ENCODE results near the gene ZNF276.

- TF ChIP-seq CTCF (IDR thresholded peaks at IDR 0.05), result no peak
- no peak for TF ChIP-seq POLR2AphosphoS5 (IDR thresholded peaks at IDR 0.05; ENCODE audit: low read depth, low read length)
- no peak for TF ChIP-seq REST (IDR thresholded peaks at IDR 0.05; ENCODE audit: insufficient read depth in 1 of 2, low read depth in 2 of 2, low read length in 1 of 2)
Measured at GRCh38 chr16:89695086-89695874, 26.1 kb upstream of the ZNF276 start.

All from Panc1 (cell line).